NCI-H1105 (cell line): ENCODE measurements around the gene FRAS1.
"Not testable (repeated sequence)": the region's sequence is repeated elsewhere in the genome, so short reads cannot be mapped to it uniquely, and the experiment has no call there.

Experiments
- DNase-seq: peaks from one replicate; lab custom pipeline; 2025; lab: John Stamatoyannopoulos, UW

Gene FRAS1

DNA sequence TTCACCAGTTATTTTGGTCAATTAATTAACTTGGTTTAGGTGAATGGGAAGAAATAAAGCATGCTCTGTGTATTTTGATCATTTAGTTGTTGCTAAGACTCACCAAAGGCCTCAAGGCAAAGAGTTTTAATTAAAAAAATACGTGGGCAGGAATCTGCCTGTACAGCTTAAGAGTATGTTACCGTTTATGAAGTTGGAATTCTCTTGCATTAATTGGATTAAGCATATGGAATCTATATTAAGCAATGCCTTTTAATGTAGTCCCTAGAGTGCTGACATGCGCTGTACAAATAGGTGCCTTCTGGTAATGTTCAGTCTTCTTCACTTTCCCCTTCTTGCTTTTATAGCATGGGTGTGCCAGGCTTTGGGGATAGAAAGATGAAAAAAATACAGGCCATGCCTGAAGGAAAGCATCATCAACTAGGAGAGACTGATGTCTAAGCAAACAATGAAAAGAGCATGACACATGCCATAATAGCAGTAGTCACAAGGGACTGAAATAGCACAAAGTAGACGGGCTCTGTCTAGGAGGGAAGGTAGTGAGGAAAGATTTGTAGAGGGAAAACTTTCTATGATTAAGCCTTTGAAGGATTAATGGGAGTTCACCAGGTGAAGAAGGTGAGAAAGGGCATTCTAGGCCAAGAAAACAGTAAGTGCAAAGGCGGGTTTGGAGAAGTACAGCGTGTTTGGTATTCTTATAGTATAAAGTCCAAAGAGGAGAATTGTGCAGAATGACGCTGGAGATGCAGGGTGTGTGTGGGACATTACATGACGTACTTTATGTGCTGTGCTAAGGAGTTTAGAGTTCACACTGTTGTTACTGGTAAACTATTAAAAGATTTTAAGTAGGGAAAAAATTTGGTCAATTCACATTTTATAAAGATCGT lies 268.4 kb downstream of the FRAS1 start:
- no peak for DNase-seq

DNA sequence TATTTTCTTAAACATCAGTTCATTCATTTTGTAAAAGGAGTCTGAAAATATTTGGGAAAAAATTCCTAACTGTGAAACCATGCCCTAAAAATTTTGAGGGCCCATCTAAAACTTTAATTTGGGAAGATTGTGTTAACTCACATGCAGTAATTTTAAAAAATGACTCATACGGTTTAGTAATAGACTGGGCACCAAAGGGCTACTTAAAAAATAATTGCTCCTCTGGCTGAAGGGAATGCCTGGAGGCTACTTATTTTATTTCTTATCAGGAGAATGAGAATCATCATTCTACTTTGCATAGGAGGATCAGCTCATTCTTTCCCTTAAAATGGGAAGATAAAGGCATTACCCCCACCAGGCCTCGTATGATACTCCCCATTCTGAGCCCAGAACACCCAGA lies 271.5 kb downstream of the FRAS1 start:
- not testable (repeated sequence) for DNase-seq

DNA sequence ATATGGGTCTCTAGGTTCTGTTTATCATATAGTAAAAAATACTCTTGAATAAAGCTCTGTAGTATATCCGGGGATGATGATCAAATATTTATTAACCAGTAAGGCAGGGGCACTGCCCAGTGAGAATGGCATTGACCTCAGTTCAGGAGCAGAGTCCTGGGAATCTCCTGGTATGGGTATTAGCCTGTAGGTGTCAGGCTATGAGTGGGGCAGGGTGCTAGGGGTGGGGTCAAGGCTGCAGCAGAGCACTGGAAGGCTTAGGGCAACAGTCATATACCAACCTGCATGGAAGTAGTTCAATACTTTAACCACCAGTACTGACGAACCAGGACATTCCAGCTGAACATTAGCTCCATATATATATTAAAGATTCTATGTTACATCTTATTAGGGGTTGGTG lies 274.1 kb downstream of the FRAS1 start:
- no peak for DNase-seq

DNA sequence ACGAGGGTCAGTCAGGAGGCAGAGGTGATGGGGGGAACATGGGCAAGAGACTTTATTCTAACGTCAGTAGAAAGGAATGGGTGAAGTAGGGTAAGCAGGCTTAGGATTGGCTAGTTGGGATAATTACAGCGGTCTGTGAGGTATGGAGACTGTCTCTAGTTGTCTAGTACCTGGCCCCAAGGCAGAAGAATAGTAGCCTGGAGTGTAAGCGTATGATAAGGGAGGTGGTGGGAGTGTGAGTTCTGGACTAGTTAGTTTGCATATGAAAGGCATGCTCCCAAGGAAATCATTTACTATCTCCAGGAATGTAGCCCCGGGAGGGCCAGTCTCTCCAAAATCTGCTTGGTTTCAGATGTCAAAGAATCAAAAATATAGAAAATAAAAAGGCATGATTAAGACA lies 274.8 kb downstream of the FRAS1 start:
- no peak for DNase-seq

DNA sequence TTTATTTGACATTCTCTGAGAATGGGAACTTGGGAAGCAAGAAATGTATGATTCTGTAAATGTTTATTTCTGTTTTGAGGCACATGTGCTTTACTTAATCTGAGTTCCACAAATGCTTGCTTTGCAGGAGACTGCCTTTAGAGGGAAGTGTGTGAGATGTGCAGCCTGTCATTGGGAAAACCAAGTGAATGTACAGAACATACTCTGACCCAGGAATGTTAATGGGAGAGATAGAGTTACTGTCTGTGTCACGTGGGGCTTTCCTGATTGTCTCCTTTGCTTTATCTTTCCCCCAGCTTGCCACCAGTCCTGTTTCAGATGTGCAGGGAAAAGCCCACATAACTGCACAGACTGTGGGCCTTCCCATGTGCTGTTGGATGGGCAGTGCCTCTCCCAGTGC lies 275.9 kb downstream of the FRAS1 start:
- no peak for DNase-seq

DNA sequence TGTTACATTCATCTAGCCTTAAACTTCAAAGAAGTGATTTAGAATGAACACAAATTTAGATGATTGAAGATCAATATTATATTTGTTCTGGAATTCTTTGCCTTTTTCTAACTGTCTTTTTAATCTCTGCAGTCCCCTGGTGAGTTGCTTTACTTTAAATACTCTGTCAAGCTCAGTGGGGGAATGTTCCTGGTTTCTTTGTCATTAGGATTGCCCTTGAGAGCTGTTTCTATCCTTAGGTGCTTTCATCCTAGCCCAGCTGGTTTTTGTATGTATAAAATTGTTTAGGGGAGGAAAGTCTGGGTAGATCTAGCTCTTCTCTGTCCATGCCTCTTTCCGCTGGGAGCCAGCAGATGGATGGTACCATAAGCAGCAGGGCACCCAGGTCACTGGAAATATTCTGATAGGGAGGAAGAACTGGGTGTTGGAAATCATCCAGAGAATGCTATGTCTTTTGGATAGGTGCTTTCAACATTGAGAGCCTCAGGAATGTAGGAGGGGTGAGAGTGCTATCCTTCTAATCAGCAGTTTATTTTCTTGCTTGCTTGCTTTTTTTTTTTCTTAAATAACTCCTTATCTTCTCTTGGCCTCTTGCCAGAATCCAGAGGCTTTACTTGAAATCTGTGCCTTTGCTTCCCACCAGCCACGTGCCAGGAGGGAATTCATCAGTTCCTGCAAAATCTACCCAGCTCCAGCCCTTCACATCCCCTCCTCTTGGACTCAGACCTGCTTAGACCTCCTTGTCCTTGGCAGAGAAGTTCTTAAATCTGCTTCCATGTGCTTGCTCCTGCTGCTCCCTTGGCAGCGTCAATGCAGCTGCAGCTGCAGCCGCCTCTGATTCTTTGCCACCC lies 279.2 kb downstream of the FRAS1 start:
- no peak for DNase-seq

DNA sequence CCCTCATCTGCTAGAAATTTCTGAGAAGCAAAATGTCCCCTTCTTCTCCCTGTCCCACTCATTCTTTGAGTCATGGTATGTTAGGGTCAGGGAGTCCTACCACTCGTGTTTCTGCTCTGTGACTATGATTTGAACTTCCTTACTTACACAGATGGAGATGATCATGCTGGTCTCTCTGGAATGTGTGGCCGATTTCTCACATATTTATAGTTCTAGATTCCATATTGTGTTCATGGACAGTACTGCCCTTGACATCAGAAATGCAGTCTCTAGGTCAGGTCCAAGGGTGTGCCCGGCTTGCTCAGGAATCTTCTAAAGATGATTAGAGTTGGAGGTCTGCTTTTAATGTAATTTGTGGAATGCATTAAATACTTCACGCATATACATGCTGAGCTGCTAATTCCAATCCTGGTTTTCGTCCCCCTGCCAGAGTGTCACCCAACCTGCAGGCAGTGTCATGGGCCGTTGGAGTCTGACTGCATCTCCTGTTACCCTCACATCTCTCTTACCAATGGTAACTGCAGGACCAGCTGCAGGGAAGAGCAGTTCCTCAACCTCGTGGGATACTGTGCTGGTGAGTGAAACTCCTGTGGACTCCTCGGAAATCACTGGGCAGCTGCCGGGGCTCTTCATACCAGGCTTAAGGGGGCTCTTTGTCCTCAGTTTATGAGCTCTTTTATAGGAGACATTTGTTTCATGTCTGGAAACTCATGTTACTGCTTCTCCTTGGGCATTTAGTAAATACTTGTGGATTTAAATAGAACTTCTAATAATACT lies 280.3 kb downstream of the FRAS1 start:
- no peak for DNase-seq

DNA sequence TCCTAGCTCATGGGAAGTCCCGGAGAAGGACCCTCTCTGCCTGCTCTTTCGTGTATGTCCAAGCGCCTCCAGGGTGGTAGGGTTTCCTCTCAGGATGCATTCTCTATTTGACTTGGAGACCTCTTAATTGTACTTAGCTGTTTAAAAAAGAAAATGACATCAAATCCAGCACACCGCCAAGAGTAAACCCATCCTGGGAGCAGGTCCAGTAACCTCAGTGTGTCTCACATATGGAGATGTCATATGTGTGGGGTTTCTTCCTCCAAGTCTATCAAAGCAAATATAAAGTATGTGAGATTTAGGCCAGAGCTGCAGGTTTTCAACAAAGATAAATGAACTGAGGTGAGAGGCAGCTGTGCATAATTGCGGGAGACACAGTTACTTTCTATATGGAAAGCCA lies 285.0 kb downstream of the FRAS1 start:
- DNase-seq, result no peak

DNA sequence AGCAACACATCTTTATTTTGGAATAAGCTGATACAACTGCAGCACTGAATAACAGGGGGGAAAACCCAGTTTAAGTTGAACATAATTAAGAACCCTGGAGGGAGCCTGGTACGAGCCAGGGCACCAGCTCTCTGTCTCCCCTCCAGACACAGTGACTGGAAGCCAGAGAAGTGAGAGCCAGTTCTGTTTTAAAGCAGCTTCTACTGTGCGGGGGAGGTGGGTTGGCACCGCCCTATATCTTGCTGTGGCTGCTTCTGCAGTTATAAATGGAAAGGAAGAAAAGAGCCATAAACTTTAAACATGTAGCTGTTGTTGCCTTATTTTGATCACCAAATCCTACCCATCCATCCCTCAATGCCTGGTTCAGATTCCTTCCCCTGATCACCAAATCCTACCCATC lies 286.6 kb downstream of the FRAS1 start:
- no peak for DNase-seq

DNA sequence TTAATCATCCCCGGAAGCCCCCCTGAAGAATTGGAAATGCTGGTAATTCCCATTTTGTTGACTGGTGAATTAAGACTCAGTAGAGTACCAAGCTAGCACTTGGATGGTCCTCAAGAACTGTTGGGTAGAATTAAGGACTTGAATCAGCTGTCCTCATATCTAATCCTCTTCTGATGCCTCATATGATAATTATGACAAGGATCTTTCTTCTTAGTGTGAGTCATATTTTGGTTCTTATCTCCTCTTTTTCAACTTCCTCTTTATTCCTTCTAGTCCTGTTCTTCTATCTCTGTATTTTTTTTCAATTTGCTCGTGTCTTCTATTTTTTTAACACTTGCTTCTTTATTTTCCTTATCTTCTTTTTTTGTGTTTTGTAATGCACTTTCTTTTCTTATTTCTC lies 288.1 kb downstream of the FRAS1 start:
- no peak for DNase-seq

DNA sequence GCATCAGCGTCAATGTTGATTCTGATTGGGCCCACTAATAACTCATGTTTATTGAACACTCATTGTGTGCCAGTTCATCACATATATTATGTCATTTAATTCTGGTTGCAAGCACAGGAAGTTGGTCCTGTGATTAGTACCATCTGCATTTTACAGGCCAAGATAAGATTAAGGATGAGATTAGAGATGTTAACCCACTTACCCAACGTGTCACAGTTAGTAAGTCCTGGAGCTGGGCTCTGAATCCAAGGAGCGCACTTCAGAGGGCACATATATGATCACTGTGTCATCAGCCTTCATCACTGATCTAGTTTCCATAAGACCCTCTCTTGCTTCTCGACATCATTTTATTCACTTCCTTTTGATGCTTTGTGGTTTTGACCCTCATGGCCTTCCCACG lies 289.1 kb downstream of the FRAS1 start:
- no peak for DNase-seq

DNA sequence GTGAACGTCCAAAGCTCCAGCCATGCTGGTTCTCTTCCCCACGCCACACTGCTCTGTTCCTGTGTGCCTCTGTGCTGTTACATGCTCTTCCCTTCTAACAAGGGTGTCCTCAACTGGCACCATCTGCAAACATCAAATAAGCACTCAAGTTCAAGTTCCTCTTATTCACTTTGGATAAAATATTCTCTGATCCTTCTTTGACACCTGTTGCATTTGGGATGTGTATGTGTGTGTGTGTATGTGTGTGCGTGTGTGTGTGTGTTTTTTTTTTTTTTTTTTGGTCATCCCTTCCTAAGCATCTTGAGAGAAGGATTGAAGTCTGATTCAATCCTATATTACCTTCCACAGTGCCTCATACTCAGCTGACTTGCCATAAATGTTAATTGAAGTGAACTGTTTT lies 290.4 kb downstream of the FRAS1 start:
- DNase-seq, result no peak

DNA sequence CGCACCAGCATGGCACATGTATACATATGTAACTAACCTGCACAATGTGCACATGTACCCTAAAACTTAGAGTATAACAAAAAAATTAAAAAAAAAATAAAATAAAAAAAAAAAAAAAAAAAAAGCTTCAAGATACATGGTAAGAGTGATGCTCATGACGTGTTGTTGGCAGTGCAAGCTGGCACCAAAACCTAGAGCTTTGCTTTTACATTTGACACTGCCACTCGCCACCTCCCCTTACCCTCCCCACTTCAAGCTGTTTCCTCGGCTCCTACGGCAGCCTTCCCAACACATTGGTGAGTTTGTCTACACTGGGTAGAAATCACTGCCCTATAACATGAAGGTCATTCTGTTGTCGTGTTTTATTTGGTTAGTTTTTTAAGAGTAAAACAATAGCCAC lies 296.8 kb downstream of the FRAS1 start:
- DNase-seq, result no peak

DNA sequence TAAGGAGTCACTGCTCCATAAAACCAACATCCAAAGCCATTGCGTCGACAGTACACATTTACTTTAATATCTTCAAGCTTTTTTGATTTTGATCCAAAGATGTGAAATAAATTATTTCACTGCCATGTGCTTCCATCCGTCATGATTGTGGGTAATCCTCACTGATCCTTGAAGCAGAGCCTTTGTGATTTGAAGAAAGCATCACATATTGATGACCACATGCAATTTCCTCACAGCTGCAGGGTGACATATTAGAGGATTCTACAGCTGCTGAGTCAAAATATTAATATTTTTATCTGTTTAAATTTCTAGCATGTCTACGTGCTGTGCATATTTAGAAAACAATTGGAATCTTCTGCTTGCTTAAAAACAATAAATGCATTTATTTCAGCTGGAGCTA lies 297.7 kb downstream of the FRAS1 start:
- DNase-seq, result no peak

DNA sequence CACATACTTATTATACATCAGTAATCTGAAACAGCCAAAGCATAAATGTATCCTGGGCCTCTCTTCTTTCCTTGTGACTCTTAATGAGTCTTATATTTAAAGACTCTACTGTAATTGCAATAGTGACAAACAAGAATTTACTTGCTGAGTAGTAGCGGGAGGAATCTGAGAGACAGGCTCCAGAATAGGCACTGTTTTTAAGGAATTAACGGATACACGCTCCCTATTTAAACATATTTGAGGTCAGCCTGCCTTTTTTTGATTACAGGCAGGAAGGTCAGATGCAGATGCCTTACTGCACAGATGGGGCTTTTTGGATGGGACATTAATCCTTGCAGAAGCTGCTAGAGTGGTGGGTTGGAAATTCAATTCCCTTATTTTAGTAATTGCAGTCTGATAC lies 298.2 kb downstream of the FRAS1 start:
- DNase-seq, result no peak

DNA sequence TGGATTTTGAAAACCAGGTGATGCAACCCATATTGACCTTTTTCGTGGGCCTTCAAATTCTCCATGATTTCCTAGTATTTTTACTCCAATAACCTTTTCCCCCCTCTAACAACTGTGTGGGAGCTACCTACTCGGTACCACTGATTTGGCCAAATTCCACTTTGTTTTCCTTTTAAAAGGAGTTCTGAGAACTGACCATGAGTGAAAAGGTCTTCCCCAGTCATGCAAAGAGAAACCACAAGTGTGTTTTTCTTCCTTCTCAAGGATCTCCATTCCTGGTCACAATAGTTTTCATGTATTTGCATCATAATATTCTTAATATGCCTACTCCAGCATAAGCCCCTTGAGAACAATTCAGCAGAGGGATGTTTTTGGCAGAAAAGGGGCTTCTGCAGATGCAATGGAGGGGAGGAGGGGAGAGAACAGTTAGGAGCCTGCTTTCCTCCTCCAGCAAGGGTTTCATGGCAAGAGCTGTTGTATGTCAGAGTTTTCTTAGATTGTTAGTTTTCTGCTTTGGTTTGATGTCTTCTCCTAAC lies 299.2 kb downstream of the FRAS1 start:
- no peak for DNase-seq

DNA sequence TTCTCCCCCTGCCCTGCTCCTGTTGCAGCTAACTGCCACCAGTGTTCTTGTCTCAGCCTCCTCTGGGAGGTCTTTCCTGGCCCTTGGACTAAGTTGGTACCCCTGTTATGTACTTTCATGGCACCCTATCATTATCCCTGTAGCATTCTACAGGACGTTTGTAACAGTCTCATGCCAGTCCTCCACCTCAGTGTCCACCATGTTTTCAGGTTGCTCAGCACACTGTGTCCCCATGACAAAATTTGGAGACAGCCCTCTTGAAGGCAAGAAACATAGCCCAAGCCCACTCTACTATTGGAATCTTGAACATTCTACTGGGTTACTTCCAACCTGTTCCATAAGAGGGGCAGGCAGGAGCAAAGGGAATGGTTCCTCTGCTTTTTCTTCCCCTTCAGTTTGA lies 300.0 kb downstream of the FRAS1 start:
- DNase-seq, result no peak

DNA sequence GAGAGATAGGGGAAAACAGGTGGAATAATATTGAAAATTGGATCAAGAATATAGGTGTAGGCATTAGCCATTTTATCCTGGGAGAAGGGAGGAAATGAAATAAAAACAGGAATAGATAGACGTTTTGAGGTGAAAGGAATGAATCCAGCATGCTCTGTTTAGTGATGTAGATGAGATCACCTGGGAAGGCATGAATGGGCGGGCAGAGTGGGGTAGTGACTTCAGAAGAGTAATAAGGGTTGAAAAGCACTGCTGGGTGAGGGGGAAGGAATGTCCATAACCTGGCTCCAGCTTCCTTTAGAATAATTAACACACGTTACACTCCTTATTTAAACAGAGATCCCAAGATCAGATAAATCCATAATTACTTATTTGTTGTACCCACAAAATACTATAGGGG lies 303.3 kb downstream of the FRAS1 start:
- DNase-seq, result no peak

DNA sequence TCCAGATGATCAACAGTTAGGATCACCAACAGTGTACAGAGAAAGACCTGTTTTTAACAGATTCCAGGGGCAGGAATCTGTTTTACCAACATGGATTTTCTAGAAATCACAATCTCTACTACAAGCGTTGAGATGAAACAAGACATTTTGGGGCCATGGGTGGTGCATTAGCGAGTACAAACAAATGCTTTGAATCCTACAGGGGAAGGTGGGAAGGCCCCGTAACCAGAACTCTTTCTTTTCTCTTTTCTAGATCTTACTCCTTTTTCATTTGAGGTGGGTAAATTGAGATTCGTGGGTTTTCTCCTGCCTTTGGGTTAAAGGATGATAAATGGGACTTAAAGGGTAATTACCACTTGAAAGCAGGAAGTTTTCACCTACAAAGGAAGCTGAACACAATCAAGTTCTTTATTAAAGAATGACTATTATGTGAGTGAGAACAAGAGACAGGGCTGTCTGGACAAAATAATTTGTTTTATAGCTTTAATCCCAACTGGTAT lies 304.5 kb downstream of the FRAS1 start:
- DNase-seq, result no peak

DNA sequence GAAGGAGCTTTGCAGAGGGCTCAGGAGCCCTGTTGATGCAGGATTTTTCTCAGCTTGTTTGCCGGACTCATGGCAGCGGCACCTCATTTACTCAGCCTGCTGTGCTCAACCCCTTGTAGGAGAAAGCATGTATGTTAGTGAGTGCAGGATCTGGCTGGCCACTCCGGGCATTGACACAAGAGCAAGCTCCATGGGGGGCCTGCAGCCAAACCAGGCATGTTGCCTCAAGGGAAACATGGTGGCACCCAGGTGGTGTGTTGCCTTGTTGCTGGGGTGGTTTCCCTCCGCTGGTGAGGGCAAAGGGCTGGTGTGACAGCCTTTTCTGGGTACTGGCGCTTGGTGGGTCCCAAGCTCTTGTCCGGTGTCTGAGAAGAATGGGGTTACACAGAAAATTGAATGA lies 305.2 kb downstream of the FRAS1 start:
- no peak for DNase-seq

DNA sequence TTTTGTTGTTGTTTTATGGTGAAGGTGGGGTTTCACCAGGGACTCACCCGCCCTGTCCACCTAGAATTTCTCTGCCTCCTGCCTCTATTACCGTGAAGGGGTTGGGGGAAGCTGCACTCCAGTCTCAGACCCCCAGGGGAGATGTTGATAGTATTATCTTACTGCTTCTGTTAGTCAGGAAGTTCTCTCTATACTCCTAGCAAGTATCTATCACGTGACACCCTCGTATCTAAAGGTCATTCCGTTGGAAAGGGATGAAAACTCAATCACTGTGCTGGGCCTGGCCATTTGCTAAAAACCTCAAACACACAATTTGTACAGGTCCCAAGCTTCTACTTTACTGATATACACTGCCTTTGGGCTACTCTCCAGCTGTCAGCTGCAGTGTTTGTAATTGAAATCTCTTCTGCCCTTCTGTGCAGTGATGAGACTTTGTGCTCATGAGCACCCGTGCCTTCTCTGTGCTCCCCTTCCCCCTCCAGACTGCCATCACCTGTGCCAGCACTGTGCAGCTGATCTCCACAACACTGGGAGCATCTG lies 306.0 kb downstream of the FRAS1 start:
- DNase-seq, result no peak

DNA sequence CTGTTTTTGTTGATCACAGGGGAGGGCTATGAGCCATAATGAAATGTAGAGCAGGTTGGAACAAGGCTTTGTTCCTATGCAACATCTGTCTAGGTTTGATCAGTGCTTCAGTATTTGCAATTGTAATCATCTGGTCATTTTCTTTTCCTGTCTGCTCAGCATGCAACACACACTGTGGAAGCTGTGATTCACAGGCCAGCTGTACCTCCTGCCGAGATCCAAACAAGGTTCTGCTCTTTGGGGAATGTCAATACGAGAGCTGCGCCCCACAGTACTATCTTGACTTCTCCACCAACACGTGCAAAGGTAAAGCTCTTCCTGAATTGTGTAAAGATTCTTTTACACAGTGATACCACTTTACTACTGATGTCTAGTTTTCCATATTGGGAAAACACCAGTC lies 312.6 kb downstream of the FRAS1 start:
- DNase-seq, result no peak
